ENCODE measurements around the gene HAUS6.
A peak's percentile ranks its signal among the peaks of the same experiment; 100 is the strongest.
"Not testable (repeated sequence)": the region's sequence is repeated elsewhere in the genome, so short reads cannot be mapped to it uniquely, and the experiment has no call there.

Gene HAUS6

DNA sequence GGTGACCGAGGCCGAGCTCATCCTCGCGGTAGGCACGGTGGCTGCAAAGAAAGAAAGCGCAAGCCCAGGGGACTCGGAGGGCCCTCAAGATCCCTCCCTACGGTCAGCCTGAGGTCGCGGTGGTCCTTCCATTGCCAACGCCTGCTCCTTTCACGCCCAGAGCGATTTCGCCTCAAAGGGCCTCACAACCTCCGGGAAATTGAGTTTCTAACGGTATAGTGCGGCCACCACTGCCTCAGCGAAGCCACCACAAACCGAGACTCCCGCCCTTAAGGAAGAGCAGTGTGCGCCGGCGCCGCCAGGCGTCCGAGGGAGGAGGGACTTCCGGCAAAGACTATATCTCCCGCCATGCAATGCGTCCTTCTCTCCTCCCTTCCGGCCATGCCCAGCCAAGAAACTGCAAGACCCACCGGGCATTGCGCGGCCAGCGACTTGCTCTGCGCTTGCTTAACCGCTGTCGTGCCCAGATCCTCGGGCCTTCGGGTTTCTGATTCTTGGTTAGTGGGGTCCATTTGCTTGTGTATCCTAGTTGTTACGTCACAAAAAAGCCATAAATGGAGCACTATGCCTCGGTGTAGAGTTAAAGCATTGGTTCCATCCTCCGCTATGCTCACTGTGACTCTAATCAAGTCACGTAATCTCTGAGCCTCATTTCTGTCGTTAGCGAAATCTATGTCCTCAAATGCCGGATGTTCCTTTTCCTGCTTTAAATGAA is at the start of gene HAUS6:
Gene HAUS6 (minus strand): TSS at position 274 of the 715 bp plus-strand sequence. CDS start 253 bp downstream, at position 21.
- no peaks in the 10 kb centered on the region for H3K9me3 ChIP-seq (ENCODE audit: control insufficient read depth in 2 of 2, low read length in 2 of 2)
- peak within 1 kb of the TSS; percentile 77 to 83 for H3K27ac ChIP-seq (ENCODE audit: low read depth in 2 of 2, low read length in 2 of 2)
- peak within 1 kb of the TSS; percentile 76 to 87 for H3K9ac ChIP-seq (ENCODE audit: low read depth in 1 of 2, low read length in 2 of 2)
- H3K36me3 ChIP-seq (ENCODE audit: control insufficient read depth in 2 of 2, insufficient read depth in 2 of 2, low read length in 2 of 2) = no peaks in the 10 kb centered on the region
- H3K4me3 ChIP-seq (ENCODE audit: low read length in 2 of 2) = peak within 1 kb of the TSS; percentile 82 to 98
- H3K27me3 ChIP-seq (ENCODE audit: control insufficient read depth in 2 of 2, insufficient read depth in 2 of 2, low read length in 2 of 2) = no peaks in the 10 kb centered on the region
- peaks cover 6 to 10% of the 10 kb centered on the region in 2 donors for H3K4me1 ChIP-seq (ENCODE audit: control insufficient read depth in 2 of 2, insufficient read depth in 2 of 2, low read length in 2 of 2)

DNA sequence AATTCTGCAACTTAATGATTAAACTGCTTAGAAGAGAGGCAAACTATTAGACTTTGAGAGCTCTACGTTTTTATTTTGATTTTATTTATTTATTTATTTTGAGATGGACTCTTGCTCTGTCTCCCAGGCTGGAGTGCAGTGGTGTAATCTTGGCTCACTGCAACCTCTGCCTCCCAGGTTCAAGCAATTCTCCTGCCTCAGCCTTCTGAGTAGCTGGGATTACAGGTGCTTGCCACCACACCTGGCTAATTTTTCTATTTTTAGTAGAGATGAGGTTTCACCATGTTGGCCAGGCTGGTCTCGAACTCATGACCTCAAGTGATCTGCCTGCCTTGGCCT is 49.4 kb upstream of the HAUS6 start:
- not testable (repeated sequence) for H3K27me3 ChIP-seq (ENCODE audit: control insufficient read depth in 2 of 2, insufficient read depth in 2 of 2, low read length in 2 of 2); H3K9ac ChIP-seq (ENCODE audit: low read depth in 1 of 2, low read length in 2 of 2); H3K4me3 ChIP-seq (ENCODE audit: low read length in 2 of 2); H3K27ac ChIP-seq (ENCODE audit: low read depth in 2 of 2, low read length in 2 of 2); H3K36me3 ChIP-seq (ENCODE audit: control insufficient read depth in 2 of 2, insufficient read depth in 2 of 2, low read length in 2 of 2); H3K4me1 ChIP-seq (ENCODE audit: control insufficient read depth in 2 of 2, insufficient read depth in 2 of 2, low read length in 2 of 2); H3K9me3 ChIP-seq (ENCODE audit: control insufficient read depth in 2 of 2, low read length in 2 of 2)

- H3K27ac ChIP-seq (ENCODE audit: low read depth in 2 of 2, low read length in 2 of 2) = no peak overlapping the region
- no peaks in the 10 kb centered on the region for H3K27me3 ChIP-seq (ENCODE audit: control insufficient read depth in 2 of 2, insufficient read depth in 2 of 2, low read length in 2 of 2)
- no peaks in the 10 kb centered on the region for H3K4me1 ChIP-seq (ENCODE audit: control insufficient read depth in 2 of 2, insufficient read depth in 2 of 2, low read length in 2 of 2)
- no peak overlapping the region for H3K4me3 ChIP-seq (ENCODE audit: low read length in 2 of 2)
- no peaks in the 10 kb centered on the region for H3K36me3 ChIP-seq (ENCODE audit: control insufficient read depth in 2 of 2, insufficient read depth in 2 of 2, low read length in 2 of 2)
- no peak overlapping the region for H3K9ac ChIP-seq (ENCODE audit: low read depth in 1 of 2, low read length in 2 of 2)
- no peaks in the 10 kb centered on the region for H3K9me3 ChIP-seq (ENCODE audit: control insufficient read depth in 2 of 2, low read length in 2 of 2)
Measured at GRCh38 chr9:19151425-19152159, 48.9 kb upstream of the HAUS6 start.

- no peaks in the 10 kb centered on the region for H3K4me1 ChIP-seq (ENCODE audit: control insufficient read depth in 2 of 2, insufficient read depth in 2 of 2, low read length in 2 of 2)
- no peaks in the 10 kb centered on the region for H3K36me3 ChIP-seq (ENCODE audit: control insufficient read depth in 2 of 2, insufficient read depth in 2 of 2, low read length in 2 of 2)
- H3K9ac ChIP-seq (ENCODE audit: low read depth in 1 of 2, low read length in 2 of 2) = no peak overlapping the region
- no peak overlapping the region for H3K27ac ChIP-seq (ENCODE audit: low read depth in 2 of 2, low read length in 2 of 2)
- no peaks in the 10 kb centered on the region for H3K27me3 ChIP-seq (ENCODE audit: control insufficient read depth in 2 of 2, insufficient read depth in 2 of 2, low read length in 2 of 2)
- no peak overlapping the region for H3K4me3 ChIP-seq (ENCODE audit: low read length in 2 of 2)
- H3K9me3 ChIP-seq (ENCODE audit: control insufficient read depth in 2 of 2, low read length in 2 of 2) = no peaks in the 10 kb centered on the region
Measured at GRCh38 chr9:19149230-19149629, 46.5 kb upstream of the HAUS6 start.

DNA sequence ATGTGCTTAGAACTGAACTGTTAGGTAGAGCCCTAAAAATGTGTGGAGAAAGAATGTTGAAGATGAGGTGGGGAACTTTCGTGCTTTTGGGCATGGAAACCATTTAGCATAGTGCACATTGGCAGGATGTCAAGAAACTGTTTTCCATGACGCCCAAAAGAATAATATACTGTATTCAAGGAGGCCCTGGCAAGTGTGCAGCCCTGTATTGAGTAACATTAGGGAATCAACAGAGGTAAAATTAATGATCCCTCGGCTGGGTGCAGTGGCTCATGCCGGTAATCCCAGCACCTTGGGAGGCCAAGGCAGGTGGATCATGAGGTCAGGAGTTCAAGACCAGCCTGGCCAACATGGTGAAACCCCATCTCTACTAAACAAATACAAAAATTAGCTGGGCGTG is 45.5 kb upstream of the HAUS6 start:
- Histone ChIP-seq H3K9ac (ENCODE audit: low read depth in 1 of 2, low read length in 2 of 2) (no peak overlapping the region), H3K36me3 (ENCODE audit: control insufficient read depth in 2 of 2, insufficient read depth in 2 of 2, low read length in 2 of 2) (no peaks in the 10 kb centered on the region), H3K27ac (ENCODE audit: low read depth in 2 of 2, low read length in 2 of 2) (no peak overlapping the region), H3K4me1 (ENCODE audit: control insufficient read depth in 2 of 2, insufficient read depth in 2 of 2, low read length in 2 of 2) (no peaks in the 10 kb centered on the region), H3K4me3 (ENCODE audit: low read length in 2 of 2) (no peak overlapping the region), H3K27me3 (ENCODE audit: control insufficient read depth in 2 of 2, insufficient read depth in 2 of 2, low read length in 2 of 2) (no peaks in the 10 kb centered on the region), H3K9me3 (ENCODE audit: control insufficient read depth in 2 of 2, low read length in 2 of 2) (no peaks in the 10 kb centered on the region)

DNA sequence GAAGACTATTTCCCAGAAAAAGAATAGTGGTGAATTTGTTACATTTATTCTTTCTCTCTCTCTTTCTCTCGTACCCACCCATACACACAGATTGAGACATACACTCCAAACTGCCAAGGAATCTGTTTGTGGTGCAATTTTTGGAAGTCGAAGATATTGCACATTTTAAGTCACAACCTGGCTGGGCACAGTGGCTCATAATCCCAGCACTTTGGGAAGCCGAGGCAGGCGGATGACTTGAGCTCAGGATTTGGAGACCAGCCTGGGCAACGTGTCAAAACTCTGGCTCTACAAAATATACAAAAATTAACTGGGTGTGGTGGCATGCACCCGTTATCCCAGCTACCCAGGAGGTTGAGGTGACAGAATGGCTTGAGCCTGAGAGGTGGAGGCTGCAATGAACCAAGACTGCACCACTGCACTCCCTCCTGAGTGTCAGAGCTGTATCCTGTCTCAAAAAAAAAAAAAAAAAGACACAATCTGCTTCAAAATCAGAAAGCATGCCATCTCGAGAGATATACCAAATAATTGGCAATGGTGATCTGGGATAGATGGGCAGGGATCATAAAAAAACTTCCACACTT is 43.8 kb upstream of the HAUS6 start:
- H3K9ac ChIP-seq (ENCODE audit: low read depth in 1 of 2, low read length in 2 of 2) = no peak overlapping the region
- H3K27me3 ChIP-seq (ENCODE audit: control insufficient read depth in 2 of 2, insufficient read depth in 2 of 2, low read length in 2 of 2) = no peaks in the 10 kb centered on the region
- H3K36me3 ChIP-seq (ENCODE audit: control insufficient read depth in 2 of 2, insufficient read depth in 2 of 2, low read length in 2 of 2) = no peaks in the 10 kb centered on the region
- H3K27ac ChIP-seq (ENCODE audit: low read depth in 2 of 2, low read length in 2 of 2) = no peak overlapping the region
- H3K4me3 ChIP-seq (ENCODE audit: low read length in 2 of 2) = no peak overlapping the region
- no peaks in the 10 kb centered on the region for H3K4me1 ChIP-seq (ENCODE audit: control insufficient read depth in 2 of 2, insufficient read depth in 2 of 2, low read length in 2 of 2)
- no peaks in the 10 kb centered on the region for H3K9me3 ChIP-seq (ENCODE audit: control insufficient read depth in 2 of 2, low read length in 2 of 2)

DNA sequence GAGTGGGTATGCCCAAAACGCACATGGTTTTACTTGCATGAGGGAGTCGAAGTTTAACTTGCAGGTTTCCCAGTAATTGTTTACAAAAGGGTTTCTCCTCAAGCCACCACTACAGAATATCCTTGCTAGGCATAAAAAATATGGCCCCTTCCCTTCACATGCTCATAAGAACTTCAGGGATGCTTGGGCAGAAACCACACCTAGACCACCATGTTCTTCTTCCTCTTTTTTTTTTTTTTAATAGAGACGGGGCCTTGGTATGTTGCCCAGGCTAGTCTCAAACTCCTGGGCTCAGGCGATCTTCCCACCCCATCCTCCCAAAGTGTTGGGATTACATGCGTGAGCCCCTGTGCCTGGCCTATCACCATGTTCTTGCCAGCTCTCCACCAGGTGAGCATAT is 43.2 kb upstream of the HAUS6 start:
- no peaks in the 10 kb centered on the region for H3K9me3 ChIP-seq (ENCODE audit: control insufficient read depth in 2 of 2, low read length in 2 of 2)
- H3K27ac ChIP-seq (ENCODE audit: low read depth in 2 of 2, low read length in 2 of 2) = no peak overlapping the region
- H3K27me3 ChIP-seq (ENCODE audit: control insufficient read depth in 2 of 2, insufficient read depth in 2 of 2, low read length in 2 of 2) = no peaks in the 10 kb centered on the region
- no peaks in the 10 kb centered on the region for H3K4me1 ChIP-seq (ENCODE audit: control insufficient read depth in 2 of 2, insufficient read depth in 2 of 2, low read length in 2 of 2)
- no peaks in the 10 kb centered on the region for H3K36me3 ChIP-seq (ENCODE audit: control insufficient read depth in 2 of 2, insufficient read depth in 2 of 2, low read length in 2 of 2)
- no peak overlapping the region for H3K9ac ChIP-seq (ENCODE audit: low read depth in 1 of 2, low read length in 2 of 2)
- no peak overlapping the region for H3K4me3 ChIP-seq (ENCODE audit: low read length in 2 of 2)

DNA sequence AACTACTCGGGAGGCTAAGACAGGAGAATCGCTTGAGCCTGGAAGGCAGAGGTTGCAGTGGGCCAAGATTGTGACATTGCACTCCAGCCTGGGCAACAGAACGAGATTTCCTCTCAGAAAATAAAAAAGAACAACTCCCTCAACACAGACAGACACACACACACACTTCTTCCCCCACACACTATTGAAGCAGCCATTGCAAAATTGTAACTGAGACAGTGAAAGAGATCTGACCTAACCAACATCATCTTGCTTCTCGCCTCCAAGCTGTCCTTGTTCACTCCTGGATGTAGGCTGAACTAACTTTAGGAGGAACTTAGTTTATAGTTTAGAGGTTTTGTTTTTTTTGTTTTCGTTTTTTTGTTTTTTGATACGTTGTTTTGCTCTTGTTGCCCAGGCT is 37.6 kb upstream of the HAUS6 start:
- Histone ChIP-seq H3K36me3 (ENCODE audit: control insufficient read depth in 2 of 2, insufficient read depth in 2 of 2, low read length in 2 of 2) (no peaks in the 10 kb centered on the region), H3K27ac (ENCODE audit: low read depth in 2 of 2, low read length in 2 of 2) (no peak overlapping the region), H3K9ac (ENCODE audit: low read depth in 1 of 2, low read length in 2 of 2) (no peak overlapping the region), H3K9me3 (ENCODE audit: control insufficient read depth in 2 of 2, low read length in 2 of 2) (no peaks in the 10 kb centered on the region), H3K27me3 (ENCODE audit: control insufficient read depth in 2 of 2, insufficient read depth in 2 of 2, low read length in 2 of 2) (no peaks in the 10 kb centered on the region), H3K4me1 (ENCODE audit: control insufficient read depth in 2 of 2, insufficient read depth in 2 of 2, low read length in 2 of 2) (no peaks in the 10 kb centered on the region), H3K4me3 (ENCODE audit: low read length in 2 of 2) (no peak overlapping the region)

- Histone ChIP-seq H3K36me3 (ENCODE audit: control insufficient read depth in 2 of 2, insufficient read depth in 2 of 2, low read length in 2 of 2) (no peaks in the 10 kb centered on the region), H3K9ac (ENCODE audit: low read depth in 1 of 2, low read length in 2 of 2) (no peak overlapping the region), H3K9me3 (ENCODE audit: control insufficient read depth in 2 of 2, low read length in 2 of 2) (no peaks in the 10 kb centered on the region), H3K27ac (ENCODE audit: low read depth in 2 of 2, low read length in 2 of 2) (no peak overlapping the region), H3K4me3 (ENCODE audit: low read length in 2 of 2) (no peak overlapping the region), H3K4me1 (ENCODE audit: control insufficient read depth in 2 of 2, insufficient read depth in 2 of 2, low read length in 2 of 2) (no peaks in the 10 kb centered on the region), H3K27me3 (ENCODE audit: control insufficient read depth in 2 of 2, insufficient read depth in 2 of 2, low read length in 2 of 2) (no peaks in the 10 kb centered on the region)
Measured at GRCh38 chr9:19138084-19138483, 35.4 kb upstream of the HAUS6 start.

DNA sequence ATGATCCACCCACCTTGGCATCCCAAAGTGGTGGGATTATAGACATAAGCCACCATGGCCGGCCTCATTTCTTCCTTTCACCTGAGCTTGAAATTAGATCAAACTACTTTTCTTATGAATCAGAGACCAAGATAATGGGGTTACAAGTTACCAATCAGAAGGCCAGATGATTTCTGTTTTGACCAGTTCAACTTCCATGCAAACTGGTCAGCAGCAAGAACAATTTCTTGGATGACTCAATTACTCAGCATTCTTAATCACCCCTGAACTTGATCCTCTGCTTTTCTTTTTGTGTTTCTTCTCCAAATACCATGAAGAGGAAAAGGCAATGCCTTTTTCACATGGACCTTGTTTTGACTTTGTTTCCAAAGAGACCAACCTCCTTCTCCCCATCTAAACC is 34.6 kb upstream of the HAUS6 start:
- no peak overlapping the region for H3K27ac ChIP-seq (ENCODE audit: low read depth in 2 of 2, low read length in 2 of 2)
- no peak overlapping the region for H3K4me3 ChIP-seq (ENCODE audit: low read length in 2 of 2)
- H3K4me1 ChIP-seq (ENCODE audit: control insufficient read depth in 2 of 2, insufficient read depth in 2 of 2, low read length in 2 of 2) = no peaks in the 10 kb centered on the region
- H3K9me3 ChIP-seq (ENCODE audit: control insufficient read depth in 2 of 2, low read length in 2 of 2) = no peaks in the 10 kb centered on the region
- H3K27me3 ChIP-seq (ENCODE audit: control insufficient read depth in 2 of 2, insufficient read depth in 2 of 2, low read length in 2 of 2) = no peaks in the 10 kb centered on the region
- H3K36me3 ChIP-seq (ENCODE audit: control insufficient read depth in 2 of 2, insufficient read depth in 2 of 2, low read length in 2 of 2) = no peaks in the 10 kb centered on the region
- H3K9ac ChIP-seq (ENCODE audit: low read depth in 1 of 2, low read length in 2 of 2) = no peak overlapping the region

Data from mucosa of rectum (tissue), 2 donors.